ENCODE measurements around the gene LUC7L2. TPM values are rescaled to one million over a fixed set of nuclear protein-coding genes. Genes with fewer than 3 reads are reported as not detected.
"Not testable (repeated sequence)": the region's sequence is repeated elsewhere in the genome, so short reads cannot be mapped to it uniquely, and the experiment has no call there.

LUC7L2 gene
- total RNA-seq (2014; rRNA removed; shearing (Covaris generic)) = 46.6 and 49.1 TPM in 2 replicates

GRCh38 chr7:139359366-139360209 is at the start of gene LUC7L2:
Gene LUC7L2 (plus strand): TSS chr7:139359894. CDS start chr7:139360262, 368 bp downstream.
- DNase-seq (ENCODE audit: low read depth) = peak; percentile 98

GRCh38 chr7:139317939-139318505 is 41.7 kb upstream of the LUC7L2 start:
- DNase-seq (ENCODE audit: low read depth) = no peak

- peak; percentile 47 for DNase-seq (ENCODE audit: low read depth)
These were observed 38.5 kb upstream of the LUC7L2 start for GRCh38 chr7:139321071-139321745.

- not testable (repeated sequence) for DNase-seq (ENCODE audit: low read depth)
These were observed 35.0 kb upstream of the LUC7L2 start for GRCh38 chr7:139324709-139325108.

- peak; percentile 71 for DNase-seq (ENCODE audit: low read depth)
These were observed 31.3 kb upstream of the LUC7L2 start for GRCh38 chr7:139328375-139328774.

- DNase-seq (ENCODE audit: low read depth) = no peak
These were observed 30.6 kb upstream of the LUC7L2 start for GRCh38 chr7:139329119-139329518.

- no peak for DNase-seq (ENCODE audit: low read depth)
These were observed 29.2 kb upstream of the LUC7L2 start for GRCh38 chr7:139330333-139331030.

- DNase-seq (ENCODE audit: low read depth) = no peak
These were observed 26.9 kb upstream of the LUC7L2 start for GRCh38 chr7:139332697-139333359.

- not testable (repeated sequence) for DNase-seq (ENCODE audit: low read depth)
These were observed 26.3 kb upstream of the LUC7L2 start for GRCh38 chr7:139333443-139333842.

GRCh38 chr7:139334399-139335150 is 25.1 kb upstream of the LUC7L2 start:
- no peak for DNase-seq (ENCODE audit: low read depth)

GRCh38 chr7:139339025-139339424 is 20.7 kb upstream of the LUC7L2 start:
- no peak for DNase-seq (ENCODE audit: low read depth)

- no peak for DNase-seq (ENCODE audit: low read depth)
These were observed 20.0 kb upstream of the LUC7L2 start for GRCh38 chr7:139339698-139340036.

- DNase-seq (ENCODE audit: low read depth) = peak; percentile 99
These were observed 19.5 kb upstream of the LUC7L2 start for GRCh38 chr7:139340037-139340807.

- DNase-seq (ENCODE audit: low read depth) = no peak
These were observed 19.0 kb upstream of the LUC7L2 start for GRCh38 chr7:139340808-139341057.

GRCh38 chr7:139341058-139341775 is 18.5 kb upstream of the LUC7L2 start, which contains the start of gene FMC1:
Gene FMC1 (plus strand): TSS chr7:139341337. CDS start chr7:139341385, 48 bp downstream.
- peak; percentile 93 for DNase-seq (ENCODE audit: low read depth)

- no peak for DNase-seq (ENCODE audit: low read depth)
These were observed 17.9 kb upstream of the LUC7L2 start for GRCh38 chr7:139341776-139342226.

- DNase-seq (ENCODE audit: low read depth) = no peak
These were observed 14.7 kb upstream of the LUC7L2 start for GRCh38 chr7:139345042-139345441.

GRCh38 chr7:139351027-139351426 is 8.7 kb upstream of the LUC7L2 start:
- no peak for DNase-seq (ENCODE audit: low read depth)

- no peak for DNase-seq (ENCODE audit: low read depth)
These were observed 5.0 kb upstream of the LUC7L2 start for GRCh38 chr7:139354729-139355128.
